Neural progenitor cell (in vitro differentiated cells): ENCODE results near the gene TCF7.

Experiments used
- CTCF ChIP-seq: fragments of 200-600 bp; sonication (generic); IDR thresholded peaks from 2 replicates; pipeline ENCODE4 v1.5.1; 2017; ENCODE audit warnings: antibody characterized with exemption, mild to moderate bottlenecking
- EZH2phosphoT487 ChIP-seq: fragments of 200-600 bp; sonication (generic); IDR thresholded peaks from 2 replicates; pipeline ENCODE4 v1.6.1; 2017; ENCODE audit warnings: antibody characterized with exemption

GRCh38 chr5:134189031-134189430 lies 74.5 kb downstream of the TCF7 start:
- TF ChIP-seq CTCF (no peak), EZH2phosphoT487 (no peak)
